ENCODE data around the gene OBP2B. TPM values are rescaled to one million over a fixed set of nuclear protein-coding genes. Genes with fewer than 3 reads are reported as not detected.
"Not testable (repeated sequence)": the region's sequence is repeated elsewhere in the genome, so short reads cannot be mapped to it uniquely, and the experiment has no call there.

The OBP2B gene
- total RNA-seq, 1 experiment from 2014 or later, result not detected

GRCh38 chr9:133251221-133251620 lies 42.2 kb upstream of the OBP2B start:
- H3K4me1 ChIP-seq (ENCODE audit: control insufficient read depth, insufficient read depth, low read length); H3K36me3 ChIP-seq (ENCODE audit: control insufficient read depth, insufficient read depth, low read length); intact Hi-C loops (cut with micrococcal nuclease; ENCODE audit: unreplicated experiment); H3K9me3 ChIP-seq (ENCODE audit: control insufficient read depth, insufficient read depth, low read depth, low read length); H3K27me3 ChIP-seq (ENCODE audit: control insufficient read depth, insufficient read depth, low read length); H3K27ac ChIP-seq (ENCODE audit: low read length); CTCF ChIA-PET; in situ Hi-C loops (cut with HindIII; ENCODE audit: low pct_unique_long_range_greater_than_20kb, low sequenced_read_pairs); BruUV-seq (replicated peaks); H3K4me3 ChIP-seq (ENCODE audit: low read depth in 2 of 2, low read length in 2 of 2); ATAC-seq; DNase-seq (ENCODE audit: low read depth, low spot score): not testable (repeated sequence)
- POLR2A ChIA-PET, result interaction anchor here (0.7 kb wide), 1 partner anchor 30 kb away, joined by 10 read pairs; no protein-coding TSS in a partner anchor

GRCh38 chr9:133250741-133251170 lies 41.7 kb upstream of the OBP2B start:
- DNase-seq (ENCODE audit: low read depth, low spot score) (no peak), ATAC-seq (no peak)
- Histone ChIP-seq H3K27ac (ENCODE audit: low read length) (no peak overlapping the region), H3K36me3 (ENCODE audit: control insufficient read depth, insufficient read depth, low read length) (no peaks in the 10 kb centered on the region), H3K9me3 (ENCODE audit: control insufficient read depth, insufficient read depth, low read depth, low read length) (no peaks in the 10 kb centered on the region), H3K4me3 (ENCODE audit: low read depth in 2 of 2, low read length in 2 of 2) (no peak overlapping the region), H3K4me1 (ENCODE audit: control insufficient read depth, insufficient read depth, low read length) (no peaks in the 10 kb centered on the region; the same call in 1 of the 2 replicates), H3K27me3 (ENCODE audit: control insufficient read depth, insufficient read depth, low read length) (no peaks in the 10 kb centered on the region)
- BruUV-seq (replicated peaks), result no TSS peak
- ChIA-PET POLR2A (interaction anchor here (0.7 kb wide), 1 partner anchor 31 kb away, joined by 10 read pairs; no protein-coding TSS in a partner anchor), CTCF (no interaction called here)
- intact Hi-C loops (cut with micrococcal nuclease; ENCODE audit: unreplicated experiment), result no loop called here
- TF ChIP-seq CTCF (IDR thresholded peaks at IDR 0.05), result no peak
- TF ChIP-seq POLR2AphosphoS5 (IDR thresholded peaks at IDR 0.05; ENCODE audit: low read depth, low read length), result no peak
- no peak for TF ChIP-seq REST (IDR thresholded peaks at IDR 0.05; ENCODE audit: insufficient read depth in 1 of 2, low read depth in 2 of 2, low read length in 1 of 2)
- no peak for TF ChIP-seq TCF7L2 (IDR thresholded peaks at IDR 0.05; ENCODE audit: low read depth, low read length)
- no peak for TF ChIP-seq SIN3A (IDR thresholded peaks at IDR 0.05; ENCODE audit: borderline replicate concordance, insufficient read depth, low read depth, low read length)
- in situ Hi-C loops (cut with HindIII; ENCODE audit: low pct_unique_long_range_greater_than_20kb, low sequenced_read_pairs), result no loop called here

- intact Hi-C loops (cut with micrococcal nuclease; ENCODE audit: unreplicated experiment) (no loop called here), in situ Hi-C loops (cut with HindIII; ENCODE audit: low pct_unique_long_range_greater_than_20kb, low sequenced_read_pairs) (no loop called here)
- BruUV-seq (replicated peaks), result no TSS peak
- Histone ChIP-seq H3K4me1 (ENCODE audit: control insufficient read depth, insufficient read depth, low read length) (no peaks in the 10 kb centered on the region; the same call in 1 of the 2 replicates), H3K27ac (ENCODE audit: low read length) (no peak overlapping the region), H3K36me3 (ENCODE audit: control insufficient read depth, insufficient read depth, low read length) (no peaks in the 10 kb centered on the region), H3K27me3 (ENCODE audit: control insufficient read depth, insufficient read depth, low read length) (no peaks in the 10 kb centered on the region), H3K4me3 (ENCODE audit: low read depth in 2 of 2, low read length in 2 of 2) (no peak overlapping the region), H3K9me3 (ENCODE audit: control insufficient read depth, insufficient read depth, low read depth, low read length) (no peaks in the 10 kb centered on the region)
- DNase-seq (ENCODE audit: low read depth, low spot score) (no peak), ATAC-seq (no peak)
- TF ChIP-seq REST (IDR thresholded peaks at IDR 0.05; ENCODE audit: insufficient read depth in 1 of 2, low read depth in 2 of 2, low read length in 1 of 2) (no peak), CTCF (IDR thresholded peaks at IDR 0.05) (no peak), SIN3A (IDR thresholded peaks at IDR 0.05; ENCODE audit: borderline replicate concordance, insufficient read depth, low read depth, low read length) (no peak), TCF7L2 (IDR thresholded peaks at IDR 0.05; ENCODE audit: low read depth, low read length) (no peak), POLR2AphosphoS5 (IDR thresholded peaks at IDR 0.05; ENCODE audit: low read depth, low read length) (no peak)
- CTCF ChIA-PET, result no interaction called here
- POLR2A ChIA-PET, result no interaction called here
These were observed 40.3 kb upstream of the OBP2B start for GRCh38 chr9:133249337-133249736.

Measured in Panc1 (cell line).